Ishikawa (cell line): ENCODE measurements around the gene PLA2G4E.

Experiments
- CEBPB ChIP-seq: IDR thresholded peaks from 2 replicates; pipeline ENCODE4 v1.6.1; 2012
- CREB1 ChIP-seq: IDR thresholded peaks from 2 replicates; pipeline ENCODE4 v1.6.1; 2012; ENCODE audit warnings: low read depth
- EGR1 ChIP-seq: IDR thresholded peaks from 2 replicates; pipeline ENCODE4 v1.6.1; 2012
- EP300 ChIP-seq: IDR thresholded peaks from 2 replicates; pipeline ENCODE4 v1.6.1; 2012; ENCODE audit warnings: borderline replicate concordance
- FOXM1 ChIP-seq: IDR thresholded peaks from 2 replicates; pipeline ENCODE4 v1.6.1; 2012; ENCODE audit warnings: low read depth, borderline replicate concordance
- MAX ChIP-seq: IDR thresholded peaks from 2 replicates; pipeline ENCODE4 v1.6.1; 2012
- NFIC ChIP-seq: IDR thresholded peaks from 2 replicates; pipeline ENCODE4 v1.6.1; 2012
- RAD21 ChIP-seq: IDR thresholded peaks from 2 replicates; pipeline ENCODE4 v1.6.1; 2012; ENCODE audit warnings: low read depth
- REST ChIP-seq: IDR thresholded peaks from 2 replicates; pipeline ENCODE4 v1.6.1; 2012; ENCODE audit warnings: low read depth, mild to moderate bottlenecking
- TAF1 ChIP-seq: IDR thresholded peaks from 2 replicates; pipeline ENCODE4 v1.6.1; 2012; ENCODE audit warnings: low read depth, mild to moderate bottlenecking
- TCF12 ChIP-seq: IDR thresholded peaks from 2 replicates; pipeline ENCODE4 v1.6.1; 2012; ENCODE audit warnings: low read depth
- TEAD4 ChIP-seq: IDR thresholded peaks from 2 replicates; pipeline ENCODE4 v1.6.1; 2012
- USF1 ChIP-seq: IDR thresholded peaks from 2 replicates; pipeline ENCODE4 v1.6.1; 2012
- YY1 ChIP-seq: IDR thresholded peaks from 2 replicates; pipeline ENCODE4 v1.6.1; 2012; ENCODE audit warnings: low read depth
- ZBTB7A ChIP-seq: IDR thresholded peaks from 2 replicates; pipeline ENCODE4 v1.6.1; 2012; ENCODE audit warnings: low read depth

PLA2G4E gene

GRCh38 chr15:41936649-41937567 lies 83.9 kb downstream of the PLA2G4E start:
- TF ChIP-seq TAF1 (no peak), CREB1 (no peak), TCF12 (no peak), RAD21 (no peak), TEAD4 (no peak), FOXM1 (no peak), CEBPB (no peak), ZBTB7A (no peak), MAX (no peak), REST (no peak), EGR1 (no peak), YY1 (no peak), EP300 (no peak), USF1 (no peak), NFIC (no peak)

- TF ChIP-seq YY1, result no peak
- no peak for TF ChIP-seq TAF1
- no peak for TF ChIP-seq ZBTB7A
- no peak for TF ChIP-seq TCF12
- no peak for TF ChIP-seq EGR1
- TF ChIP-seq TEAD4, result no peak
- no peak for TF ChIP-seq FOXM1
- TF ChIP-seq MAX, result no peak
- no peak for TF ChIP-seq EP300
- no peak for TF ChIP-seq CEBPB
- TF ChIP-seq REST, result no peak
Measured at GRCh38 chr15:41936155-41936554, 84.7 kb downstream of the PLA2G4E start.

GRCh38 chr15:41935566-41936020 lies 85.2 kb downstream of the PLA2G4E start:
- TF ChIP-seq FOXM1 (no peak), TAF1 (no peak), EGR1 (no peak), YY1 (no peak), REST (no peak), EP300 (no peak), CREB1 (no peak), NFIC (no peak), USF1 (no peak), MAX (no peak), RAD21 (no peak)

- no peak for TF ChIP-seq TAF1
- TF ChIP-seq EP300, result no peak
- TF ChIP-seq CREB1, result no peak
- no peak for TF ChIP-seq RAD21
Measured at GRCh38 chr15:41934843-41935242, 86.0 kb downstream of the PLA2G4E start.
